Omental fat pad (tissue), 4 donors: Measurements from ENCODE around the gene GRIK5. TPM values are rescaled to one million over a fixed set of nuclear protein-coding genes. Genes with fewer than 3 reads are reported as not detected.

Experiments used
- ATAC-seq: fragments of 150-250 bp; one replicate; pipeline ENCODE4 v1.9.1; 2016; ENCODE audit warnings: mild to moderate bottlenecking, moderate library complexity; ENCODE audit not compliant: low FRiP score
- DNase-seq: peaks from one replicate; pipeline ENCODE4 v3.0.0-alpha.2; 2019; ENCODE audit warnings: low spot score
- total RNA-seq, 4 donors: library from RNA; depleted of rRNA; stranded (reverse); fragments of >200 nt; gene quantifications; one replicate each; pipeline ENCODE4 v1.1.0, GENCODE V29; 2016
- TF ChIP-seq, protein P1 (sequence below), 3 donors: fragments of 450-650 bp; IDR thresholded peaks; one replicate each; pipeline ENCODE4 v1.5.1; 2016 to 2017; ENCODE audit warnings: antibody characterized with exemption in 3 of 3, mild to moderate bottlenecking in 3 of 3, moderate library complexity in 2 of 3

The GRIK5 gene
- total RNA-seq, 4 donors from 2014 or later: 0.32 to 2.1 (median 1.6) TPM

DNA sequence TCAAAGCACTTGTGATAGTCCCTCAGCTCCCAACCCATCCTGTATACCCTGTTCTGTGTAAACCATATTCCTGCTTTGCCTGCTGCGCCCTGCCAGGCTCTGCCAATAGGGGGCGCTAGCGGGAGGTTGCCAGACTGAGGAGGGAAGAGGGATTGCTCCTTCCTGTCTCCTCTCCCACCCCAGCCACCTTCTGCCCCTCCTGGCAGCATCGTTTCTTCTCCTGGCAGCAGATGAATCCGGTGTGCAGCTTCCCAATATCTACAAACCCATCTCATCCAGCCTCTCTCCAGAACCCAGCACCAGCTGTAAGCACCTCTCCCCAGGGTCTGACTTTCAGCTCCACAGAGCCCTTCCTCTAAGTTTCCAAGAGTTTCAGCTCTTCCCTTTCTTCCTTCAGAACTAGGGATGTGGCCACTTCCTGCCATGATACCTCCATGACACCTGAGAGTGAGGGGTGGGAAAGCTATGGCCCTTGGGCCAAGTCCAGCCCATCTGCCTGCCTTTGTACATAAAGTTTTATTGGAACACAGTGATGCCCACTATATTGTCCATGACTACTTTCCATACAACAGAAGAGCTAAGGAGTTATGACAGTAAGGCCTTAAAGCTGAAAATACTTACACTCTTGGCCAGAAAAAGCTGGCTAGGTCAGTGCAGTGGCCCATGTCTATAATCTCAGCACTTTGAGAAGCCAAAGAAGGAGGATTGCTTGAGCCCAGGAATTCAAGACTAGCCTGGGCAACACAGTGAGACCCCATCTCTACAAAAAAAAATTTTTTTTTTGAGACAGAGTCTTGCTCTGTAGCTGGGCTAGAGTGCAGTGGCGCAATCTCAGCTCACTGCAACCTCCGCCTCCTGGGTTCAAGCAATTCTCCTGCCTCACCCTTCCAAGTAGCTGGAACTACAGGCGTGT, 41.4 kb downstream of the GRIK5 start:
- no peak for ATAC-seq
- DNase-seq: no peak
- TF ChIP-seq, protein P1, sequence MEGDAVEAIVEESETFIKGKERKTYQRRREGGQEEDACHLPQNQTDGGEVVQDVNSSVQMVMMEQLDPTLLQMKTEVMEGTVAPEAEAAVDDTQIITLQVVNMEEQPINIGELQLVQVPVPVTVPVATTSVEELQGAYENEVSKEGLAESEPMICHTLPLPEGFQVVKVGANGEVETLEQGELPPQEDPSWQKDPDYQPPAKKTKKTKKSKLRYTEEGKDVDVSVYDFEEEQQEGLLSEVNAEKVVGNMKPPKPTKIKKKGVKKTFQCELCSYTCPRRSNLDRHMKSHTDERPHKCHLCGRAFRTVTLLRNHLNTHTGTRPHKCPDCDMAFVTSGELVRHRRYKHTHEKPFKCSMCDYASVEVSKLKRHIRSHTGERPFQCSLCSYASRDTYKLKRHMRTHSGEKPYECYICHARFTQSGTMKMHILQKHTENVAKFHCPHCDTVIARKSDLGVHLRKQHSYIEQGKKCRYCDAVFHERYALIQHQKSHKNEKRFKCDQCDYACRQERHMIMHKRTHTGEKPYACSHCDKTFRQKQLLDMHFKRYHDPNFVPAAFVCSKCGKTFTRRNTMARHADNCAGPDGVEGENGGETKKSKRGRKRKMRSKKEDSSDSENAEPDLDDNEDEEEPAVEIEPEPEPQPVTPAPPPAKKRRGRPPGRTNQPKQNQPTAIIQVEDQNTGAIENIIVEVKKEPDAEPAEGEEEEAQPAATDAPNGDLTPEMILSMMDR (IDR thresholded peaks at IDR 0.05): no peak

DNA sequence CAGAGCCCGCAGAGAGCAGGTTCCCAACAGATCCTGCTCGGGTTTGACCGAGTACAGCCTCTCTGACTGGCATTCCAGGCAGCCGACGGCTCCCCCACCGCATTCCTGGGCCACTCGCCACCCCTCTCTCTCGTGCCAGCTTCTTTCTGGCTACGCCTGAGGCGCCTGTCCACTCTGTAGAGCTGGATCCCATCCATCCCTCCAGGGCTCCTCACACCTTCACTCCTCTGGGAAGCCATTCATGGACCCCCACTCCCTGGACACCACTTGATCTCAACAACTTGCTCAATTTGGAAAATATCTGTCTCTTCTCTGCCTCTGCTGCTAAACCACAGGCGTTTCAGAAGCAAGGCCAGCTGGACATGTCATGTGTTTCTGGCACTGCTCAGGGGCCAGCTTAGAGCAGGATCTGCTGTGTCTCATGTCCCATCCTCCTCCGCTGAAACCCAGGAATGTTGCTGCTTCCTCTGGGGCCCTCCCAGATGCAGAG, 45.3 kb downstream of the GRIK5 start:
- no peak for DNase-seq
- ATAC-seq: peak; percentile 58
- TF ChIP-seq, protein P1 (IDR thresholded peaks at IDR 0.05): no peak

DNA sequence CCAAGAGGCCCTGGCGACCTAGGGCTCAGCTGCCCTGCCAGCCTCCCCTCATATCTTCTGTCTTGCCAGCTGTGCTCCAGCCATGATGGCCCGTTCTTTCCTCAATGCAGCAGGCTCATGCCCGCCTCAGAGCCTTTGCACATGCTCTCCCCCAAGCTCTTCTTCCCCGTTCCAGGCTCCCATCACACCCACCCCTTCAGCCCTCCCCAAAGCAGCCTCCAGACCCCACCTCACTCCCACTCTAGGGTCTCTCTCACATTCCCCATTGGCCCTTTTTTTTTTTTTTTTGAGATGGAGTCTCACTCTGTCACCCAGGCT, 46.1 kb downstream of the GRIK5 start:
- ATAC-seq: no peak
- TF ChIP-seq, protein P1 (IDR thresholded peaks at IDR 0.05): no peak
- no peak for DNase-seq

- TF ChIP-seq, protein P1 (IDR thresholded peaks at IDR 0.05): no peak
- ATAC-seq: no peak
These were observed 46.7 kb downstream of the GRIK5 start for GRCh38 chr19:42023121-42023942.

GRCh38 chr19:42022616-42023015, 47.4 kb downstream of the GRIK5 start:
- ATAC-seq (no peak), DNase-seq (no peak)
- TF ChIP-seq, protein P1 (IDR thresholded peaks at IDR 0.05): no peak

More at GRCh38 chr19:42023121-42023942, 46.7 kb downstream of the GRIK5 start:
- DNase-seq: no peak

GRCh38 chr19:42021185-42021584, 48.8 kb downstream of the GRIK5 start:
- TF ChIP-seq, protein P1 (IDR thresholded peaks at IDR 0.05): no peak
- no peak for DNase-seq
- no peak for ATAC-seq
